ENCODE data around the gene PDGFB.

PDGFB gene

GRCh38 chr22:39253435-39254070, 8.8 kb upstream of the PDGFB start:
- DNase-seq = peak; percentile 17

GRCh38 chr22:39252461-39253434, 8.0 kb upstream of the PDGFB start:
- no peak for DNase-seq

GRCh38 chr22:39251762-39252460, 7.1 kb upstream of the PDGFB start:
- DNase-seq = no peak

- no peak for DNase-seq
These were observed 6.1 kb upstream of the PDGFB start for GRCh38 chr22:39250838-39251237.

- DNase-seq = no peak
These were observed 5.3 kb upstream of the PDGFB start for GRCh38 chr22:39250131-39250530.

- DNase-seq = no peak
These were observed 4.4 kb upstream of the PDGFB start for GRCh38 chr22:39249086-39249704.

- DNase-seq = no peak
These were observed 3.5 kb upstream of the PDGFB start for GRCh38 chr22:39248254-39248653.

- no peak for DNase-seq
These were observed 2.6 kb upstream of the PDGFB start for GRCh38 chr22:39247361-39247760.

- DNase-seq = no peak
These were observed 2.0 kb upstream of the PDGFB start for GRCh38 chr22:39246690-39247332.

GRCh38 chr22:39246217-39246616, 1.4 kb upstream of the PDGFB start:
- DNase-seq = no peak

GRCh38 chr22:39245130-39246039, 603 bp upstream of the PDGFB start:
- DNase-seq = no peak

- DNase-seq = no peak
These were observed 666 bp downstream of the PDGFB start for GRCh38 chr22:39244136-39244495.

- no peak for DNase-seq
These were observed 1.2 kb downstream of the PDGFB start for GRCh38 chr22:39243439-39244135.

GRCh38 chr22:39242595-39243438, 2.0 kb downstream of the PDGFB start:
- DNase-seq = no peak

- DNase-seq = no peak
These were observed 2.8 kb downstream of the PDGFB start for GRCh38 chr22:39241794-39242594.

GRCh38 chr22:39240831-39241793, 3.7 kb downstream of the PDGFB start:
- DNase-seq = no peak

- DNase-seq = no peak
These were observed 5.0 kb downstream of the PDGFB start for GRCh38 chr22:39239561-39240423.

Measured in NCI-H2227 treated with DMSO at 0.1 percent for 48 hours (cell line).